Activated B cell treated with CpG ODN at 0.5 μM for 24 hours (primary cell): Measurements from ENCODE around the gene PGBD1. TPM values are rescaled to one million over a fixed set of nuclear protein-coding genes. Genes with fewer than 3 reads are reported as not detected.
"Not testable (repeated sequence)": the region's sequence is repeated elsewhere in the genome, so short reads cannot be mapped to it uniquely, and the experiment has no call there.

ENCODE experiments used
- ATAC-seq: fragments of 200-7000 bp; cut with Tn5 transposase; one replicate; pipeline ENCODE4 v1.10.0; 2021; ENCODE audit warnings: low read depth, mild to moderate bottlenecking, moderate library complexity
- CTCF ChIA-PET: fragments of 350-600 bp; sonication (Branson Sonifier 250); formaldehyde crosslinking; loops from one replicate; lab custom pipeline; 2021; ENCODE audit warnings: antibody characterized with exemption; lab: Charles Lee
- POLR2A ChIA-PET: fragments of 350-600 bp; sonication (Branson Sonifier 250); formaldehyde crosslinking; loops from one replicate; lab custom pipeline; 2021; ENCODE audit warnings: antibody characterized with exemption; lab: Charles Lee
- DNase-seq: peaks from one replicate; pipeline ENCODE4 v3.0.0; 2022
- H3K27ac Mint-ChIP-seq: one replicate; pipeline ENCODE4 v1.8.0; 2020; ENCODE audit warnings: mixed read lengths
- H3K27me3 Mint-ChIP-seq: one replicate; pipeline ENCODE4 v1.8.0; 2021; ENCODE audit warnings: mixed read lengths
- H3K36me3 Mint-ChIP-seq: one replicate; pipeline ENCODE4 v1.8.0; 2021; ENCODE audit warnings: low read depth, mixed read lengths
- H3K4me1 Mint-ChIP-seq: one replicate; pipeline ENCODE4 v1.8.0; 2021; ENCODE audit warnings: mixed read lengths
- H3K4me3 Mint-ChIP-seq: one replicate; pipeline ENCODE4 v1.8.0; 2020; ENCODE audit warnings: mild to moderate bottlenecking, mixed read lengths
- H3K9me3 Mint-ChIP-seq: one replicate; pipeline ENCODE4 v1.8.0; 2020; ENCODE audit warnings: mixed read lengths
- intact Hi-C: fragments of 100-400 bp; cut with micrococcal nuclease; formaldehyde crosslinking; loops from one replicate; pipeline ENCODE4 v1.15.1; 2024
- total RNA-seq: library from RNA; stranded (reverse); gene quantifications from 2 replicates; pipeline ENCODE4 v1.2.3, GENCODE V29; 2022
- TF ChIP-seq, protein P1 (sequence below): fragments of 200-600 bp; IDR thresholded peaks from one replicate; pipeline ENCODE4 v1.8.0; 2022; ENCODE audit warnings: antibody characterized with exemption, mild to moderate bottlenecking

PGBD1 gene
- total RNA-seq, 1 donor from 2014 or later: 1.8 TPM

GRCh38 chr6:28282926-28283325, 1.6 kb downstream of the PGBD1 start:
- POLR2A ChIA-PET: interaction anchor here (1.1 kb wide), 1 partner anchor 141 kb away, joined by 3 read pairs; the partner anchor contains the start of gene ZKSCAN8
- H3K27ac Mint-ChIP-seq: no peak overlapping the region
- H3K4me3 Mint-ChIP-seq: no peak overlapping the region
- H3K9me3 Mint-ChIP-seq: no peaks in the 10 kb centered on the region
- no peak for ATAC-seq
- peaks cover 12% of the 10 kb centered on the region for H3K4me1 Mint-ChIP-seq
- intact Hi-C loops: no loop called here
- CTCF ChIA-PET: no interaction called here
- DNase-seq: no peak
- peaks cover 2% of the 10 kb centered on the region for H3K36me3 Mint-ChIP-seq
- peaks cover 15% of the 10 kb centered on the region for H3K27me3 Mint-ChIP-seq
- TF ChIP-seq, protein P1, sequence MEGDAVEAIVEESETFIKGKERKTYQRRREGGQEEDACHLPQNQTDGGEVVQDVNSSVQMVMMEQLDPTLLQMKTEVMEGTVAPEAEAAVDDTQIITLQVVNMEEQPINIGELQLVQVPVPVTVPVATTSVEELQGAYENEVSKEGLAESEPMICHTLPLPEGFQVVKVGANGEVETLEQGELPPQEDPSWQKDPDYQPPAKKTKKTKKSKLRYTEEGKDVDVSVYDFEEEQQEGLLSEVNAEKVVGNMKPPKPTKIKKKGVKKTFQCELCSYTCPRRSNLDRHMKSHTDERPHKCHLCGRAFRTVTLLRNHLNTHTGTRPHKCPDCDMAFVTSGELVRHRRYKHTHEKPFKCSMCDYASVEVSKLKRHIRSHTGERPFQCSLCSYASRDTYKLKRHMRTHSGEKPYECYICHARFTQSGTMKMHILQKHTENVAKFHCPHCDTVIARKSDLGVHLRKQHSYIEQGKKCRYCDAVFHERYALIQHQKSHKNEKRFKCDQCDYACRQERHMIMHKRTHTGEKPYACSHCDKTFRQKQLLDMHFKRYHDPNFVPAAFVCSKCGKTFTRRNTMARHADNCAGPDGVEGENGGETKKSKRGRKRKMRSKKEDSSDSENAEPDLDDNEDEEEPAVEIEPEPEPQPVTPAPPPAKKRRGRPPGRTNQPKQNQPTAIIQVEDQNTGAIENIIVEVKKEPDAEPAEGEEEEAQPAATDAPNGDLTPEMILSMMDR: no peak

- TF ChIP-seq, protein P1: no peak
- ChIA-PET POLR2A (interaction anchor here (0.7 kb wide), 1 partner anchor 10 kb away, joined by 6 read pairs; the partner anchor contains the start of gene PGBD1), CTCF (interaction anchor here (0.6 kb wide), 1 partner anchor 332 kb away, joined by 3 read pairs; no protein-coding TSS in a partner anchor)
- Mint-ChIP-seq H3K27ac (no peak overlapping the region), H3K36me3 (peaks cover 1% of the 10 kb centered on the region), H3K9me3 (no peaks in the 10 kb centered on the region), H3K27me3 (no peaks in the 10 kb centered on the region), H3K4me3 (no peak overlapping the region), H3K4me1 (no peaks in the 10 kb centered on the region)
- ATAC-seq (no peak), DNase-seq (no peak)
- intact Hi-C loops: no loop called here
Observed at GRCh38 chr6:28291573-28291972, 10.2 kb downstream of the PGBD1 start.

DNA sequence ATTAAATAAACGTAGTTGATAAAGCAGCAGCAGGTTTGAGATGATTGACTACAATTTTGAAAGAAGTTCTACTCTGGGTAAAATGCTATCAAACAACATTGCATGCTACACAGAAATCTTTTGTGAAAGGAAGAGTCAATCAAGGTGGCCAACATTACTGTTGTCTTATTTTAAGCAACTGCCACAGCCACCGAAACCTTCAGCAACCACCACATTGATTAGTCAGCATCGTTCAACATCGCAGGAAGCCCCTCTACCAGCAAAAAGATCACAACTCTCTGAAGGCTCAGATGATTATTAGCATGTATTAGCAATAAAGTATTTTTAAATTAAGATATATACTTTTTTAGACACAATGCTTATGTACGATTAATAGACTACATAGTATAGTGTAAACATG, 14.0 kb downstream of the PGBD1 start:
- no peaks in the 10 kb centered on the region for H3K36me3 Mint-ChIP-seq
- H3K4me3 Mint-ChIP-seq: no peak overlapping the region
- POLR2A ChIA-PET: no interaction called here
- ATAC-seq (no peak), DNase-seq (no peak)
- no peaks in the 10 kb centered on the region for H3K4me1 Mint-ChIP-seq
- no peaks in the 10 kb centered on the region for H3K27me3 Mint-ChIP-seq
- no peaks in the 10 kb centered on the region for H3K9me3 Mint-ChIP-seq
- no peak overlapping the region for H3K27ac Mint-ChIP-seq
- TF ChIP-seq, protein P1: no peak
- intact Hi-C loops: no loop called here
- CTCF ChIA-PET: no interaction called here

DNA sequence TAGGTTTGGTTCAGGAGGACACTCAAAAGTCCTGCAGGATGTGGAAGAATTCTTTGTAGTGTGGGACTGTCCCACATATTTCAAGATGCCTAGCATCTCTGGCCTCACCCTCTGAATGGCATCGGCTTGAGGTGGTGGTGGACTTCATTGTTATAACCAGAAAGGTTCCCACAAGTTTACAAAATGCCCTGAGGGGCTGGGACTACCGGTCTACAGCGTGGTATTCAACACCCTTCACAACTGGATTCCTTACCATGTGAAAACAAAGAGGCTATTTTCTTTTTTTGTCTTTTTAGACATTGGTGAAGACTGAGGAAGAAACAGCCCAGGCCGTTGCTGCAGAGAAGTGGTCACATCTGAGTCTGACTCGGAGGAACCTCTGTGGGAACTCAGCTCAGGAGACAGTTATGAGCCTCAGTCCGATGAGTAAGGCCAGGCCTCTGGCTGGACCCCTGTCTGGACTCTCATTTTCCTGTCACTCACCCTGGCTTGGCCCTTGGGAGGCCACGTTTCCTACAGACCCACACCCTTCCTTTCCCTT, 15.2 kb downstream of the PGBD1 start:
- ATAC-seq: no peak
- TF ChIP-seq, protein P1: no peak
- Mint-ChIP-seq H3K4me1 (no peaks in the 10 kb centered on the region), H3K36me3 (no peaks in the 10 kb centered on the region), H3K9me3 (no peaks in the 10 kb centered on the region), H3K27ac (no peak overlapping the region), H3K27me3 (no peaks in the 10 kb centered on the region), H3K4me3 (no peak overlapping the region)
- intact Hi-C loops: no loop called here
- ChIA-PET POLR2A (no interaction called here), CTCF (no interaction called here)
- no peak for DNase-seq

GRCh38 chr6:28303570-28303969, 22.2 kb downstream of the PGBD1 start:
- Mint-ChIP-seq H3K4me3 (no peak overlapping the region), H3K27me3 (no peaks in the 10 kb centered on the region), H3K27ac (no peak overlapping the region), H3K9me3 (peaks cover 5% of the 10 kb centered on the region), H3K36me3 (no peaks in the 10 kb centered on the region), H3K4me1 (peaks cover 5% of the 10 kb centered on the region)
- ChIA-PET CTCF (no interaction called here), POLR2A (no interaction called here)
- TF ChIP-seq, protein P1: no peak
- ATAC-seq (no peak), DNase-seq (no peak)
- intact Hi-C loops: no loop called here

DNA sequence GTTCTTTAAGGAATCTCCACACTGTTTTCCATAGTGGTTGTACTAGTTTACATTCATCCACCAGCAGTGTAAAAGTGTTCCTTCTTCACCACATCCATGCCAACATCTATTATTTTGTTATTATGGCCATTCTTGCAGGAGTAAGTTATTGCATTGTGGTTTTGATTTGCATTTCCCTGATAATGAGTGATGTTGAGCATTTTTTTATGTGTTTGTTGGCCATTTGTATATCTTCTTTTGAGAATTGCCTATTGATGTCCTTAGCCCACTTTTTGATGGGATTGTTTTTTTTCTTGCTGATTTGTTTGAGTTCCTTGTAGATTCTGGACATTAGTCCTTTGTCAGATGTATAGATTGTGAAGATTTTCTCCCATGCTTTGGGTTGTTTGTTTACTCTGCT, 25.0 kb downstream of the PGBD1 start:
- not testable (repeated sequence) for H3K9me3 Mint-ChIP-seq

More for the DNA sequence above, 25.0 kb downstream of the PGBD1 start:
- DNase-seq, H3K36me3 Mint-ChIP-seq, H3K4me3 Mint-ChIP-seq, POLR2A ChIA-PET, CTCF ChIA-PET, H3K27me3 Mint-ChIP-seq, intact Hi-C loops, H3K4me1 Mint-ChIP-seq, H3K27ac Mint-ChIP-seq, ATAC-seq: not testable (repeated sequence)
